Stimulated activated CD4-positive, alpha-beta T cell treated with anti-CD3 and anti-CD28 coated beads, Interleukin-4, amount 100 ng/mL, for 4 hours (primary cell): ENCODE data around the gene EBF3.

Source experiments
- DNase-seq, 2 experiments: peaks; one replicate each; pipeline ENCODE4 v3.0.0-alpha.2; 2020

Gene EBF3

DNA sequence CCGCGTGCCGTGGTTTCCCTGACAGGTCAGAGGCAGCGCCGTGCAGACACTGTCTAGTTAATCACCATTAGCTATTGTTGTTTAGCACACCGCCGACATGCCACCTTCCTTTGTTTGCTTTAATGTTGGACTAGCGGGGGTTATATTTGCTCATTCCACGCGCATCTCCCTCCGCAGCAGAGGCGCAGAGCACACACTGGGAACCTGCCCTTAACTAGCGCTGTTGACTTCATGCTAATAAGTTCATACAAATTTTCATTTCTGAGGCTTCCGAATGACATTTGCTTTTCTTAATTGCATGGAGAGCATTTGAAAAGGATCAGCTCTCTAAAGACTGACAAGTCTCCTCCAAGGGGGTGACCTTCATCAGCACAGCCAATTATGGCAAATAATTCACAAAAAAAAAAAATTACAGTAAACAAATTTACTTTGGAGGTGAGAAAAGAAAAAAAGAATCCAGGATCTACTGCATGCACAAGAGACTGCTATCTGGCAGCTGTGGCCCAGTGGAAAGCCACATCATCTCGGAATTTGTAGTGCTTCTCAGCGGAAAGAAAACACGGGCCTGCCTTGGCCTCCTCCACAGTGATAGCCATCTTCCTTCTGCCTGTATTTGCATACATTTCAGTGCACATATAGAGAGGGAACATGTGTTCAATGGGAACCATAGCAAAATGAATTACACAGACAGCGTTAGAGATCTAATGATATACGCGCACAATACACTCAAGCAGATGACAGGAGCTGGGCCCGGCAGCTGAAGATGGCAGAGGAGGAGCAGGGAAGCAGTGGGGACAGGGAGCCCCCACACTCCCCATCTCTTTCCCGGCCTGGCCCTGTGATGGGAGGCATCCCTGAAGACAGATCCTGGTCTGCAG is 94.2 kb downstream of the EBF3 start:
- no peak for DNase-seq

DNA sequence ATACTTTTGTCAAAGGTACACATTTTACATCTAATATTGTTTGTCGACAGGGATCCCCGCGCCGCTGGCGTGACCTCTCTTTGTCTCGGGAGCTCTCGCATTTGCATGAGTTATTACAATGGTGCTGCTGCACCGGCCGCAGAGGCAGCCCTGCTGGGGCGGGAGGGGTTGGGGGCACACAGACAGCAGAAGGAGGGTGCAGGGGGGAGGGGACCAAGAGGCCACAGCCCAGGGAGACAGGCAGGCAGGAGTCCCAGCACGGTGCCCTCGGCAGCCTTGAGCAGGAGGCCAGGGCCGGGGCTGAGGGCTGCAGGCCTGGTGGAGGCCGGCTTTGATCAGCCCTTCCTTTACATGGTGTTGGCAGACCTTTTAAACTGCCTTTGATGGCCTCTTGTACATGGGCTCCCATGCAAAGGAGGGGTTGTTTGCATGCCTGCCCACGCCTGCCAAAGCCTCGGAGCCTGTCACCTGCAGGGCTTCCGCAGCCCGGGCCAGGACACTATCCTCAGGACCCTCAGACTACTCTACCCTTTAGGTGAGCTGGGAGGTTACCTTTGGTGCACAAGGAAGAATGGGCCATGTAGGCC is 95.5 kb downstream of the EBF3 start:
- no peak for DNase-seq

DNA sequence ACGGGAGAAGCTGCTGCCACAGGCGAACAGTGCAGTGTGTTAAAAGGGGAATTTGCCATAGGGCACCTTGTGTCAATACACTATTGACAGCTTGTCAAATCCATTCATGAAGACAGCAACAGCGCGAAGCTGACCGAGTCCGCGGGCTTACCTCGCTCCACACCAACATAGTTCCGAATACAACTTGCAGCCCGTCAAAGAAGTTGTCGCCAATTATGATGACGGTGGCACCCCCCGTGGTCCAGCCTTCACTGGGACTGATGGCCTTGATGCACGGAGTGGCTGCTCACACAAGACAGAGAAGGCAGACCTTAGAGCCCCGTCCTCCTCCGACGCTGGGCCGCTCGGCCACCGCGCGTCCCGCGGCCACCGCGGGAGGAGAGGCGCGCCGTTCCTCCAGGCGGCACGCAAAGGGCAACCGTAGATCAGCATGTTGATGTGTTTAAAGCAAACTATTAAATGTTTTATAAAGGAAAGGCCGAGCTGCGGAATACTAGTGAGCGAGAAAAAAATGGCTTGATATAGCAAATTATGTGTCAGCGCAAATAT is 96.4 kb downstream of the EBF3 start:
- DNase-seq, result no peak

DNA sequence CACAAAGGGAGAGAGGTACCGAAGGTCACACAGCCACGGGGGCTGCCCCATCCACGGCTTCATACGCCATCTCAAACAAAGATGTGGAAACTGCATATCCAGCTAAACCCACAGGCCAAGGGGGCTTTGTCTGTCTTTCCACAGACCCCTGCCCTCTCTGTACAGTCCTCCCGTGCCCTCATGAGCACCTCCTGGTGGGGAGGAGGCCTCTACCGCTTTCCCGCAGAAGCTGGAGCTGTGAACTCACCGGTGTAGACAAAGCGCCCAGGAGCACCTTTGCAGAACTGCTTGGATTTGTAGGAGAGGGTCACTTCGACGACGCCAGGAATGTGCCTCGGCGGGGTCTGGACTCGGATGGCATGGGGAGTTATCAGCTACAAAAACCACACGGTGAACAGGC is 97.2 kb downstream of the EBF3 start:
- DNase-seq, result no peak

- no peak for DNase-seq
Observed at GRCh38 chr10:129865960-129866359, 98.1 kb downstream of the EBF3 start.

DNA sequence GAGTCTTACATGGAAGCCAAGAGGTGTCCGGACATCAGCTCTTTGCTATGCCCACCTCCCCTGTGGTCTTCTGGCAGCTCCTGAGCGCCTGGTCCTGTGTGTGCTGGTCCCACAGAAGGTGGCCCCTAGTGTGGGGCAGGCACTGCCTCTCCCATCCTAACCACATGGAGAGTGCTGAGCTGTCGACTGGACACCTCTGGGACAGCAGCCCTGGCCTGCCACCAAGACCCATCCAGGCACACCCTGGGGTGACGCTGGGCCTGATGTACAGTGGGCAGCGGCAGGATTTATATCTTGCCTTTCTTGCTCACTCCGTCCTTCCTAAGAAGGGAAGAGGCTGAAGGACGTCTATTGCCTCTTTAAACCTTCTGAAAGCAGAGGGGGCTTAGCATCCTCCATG is 98.7 kb downstream of the EBF3 start:
- DNase-seq, result no peak

DNA sequence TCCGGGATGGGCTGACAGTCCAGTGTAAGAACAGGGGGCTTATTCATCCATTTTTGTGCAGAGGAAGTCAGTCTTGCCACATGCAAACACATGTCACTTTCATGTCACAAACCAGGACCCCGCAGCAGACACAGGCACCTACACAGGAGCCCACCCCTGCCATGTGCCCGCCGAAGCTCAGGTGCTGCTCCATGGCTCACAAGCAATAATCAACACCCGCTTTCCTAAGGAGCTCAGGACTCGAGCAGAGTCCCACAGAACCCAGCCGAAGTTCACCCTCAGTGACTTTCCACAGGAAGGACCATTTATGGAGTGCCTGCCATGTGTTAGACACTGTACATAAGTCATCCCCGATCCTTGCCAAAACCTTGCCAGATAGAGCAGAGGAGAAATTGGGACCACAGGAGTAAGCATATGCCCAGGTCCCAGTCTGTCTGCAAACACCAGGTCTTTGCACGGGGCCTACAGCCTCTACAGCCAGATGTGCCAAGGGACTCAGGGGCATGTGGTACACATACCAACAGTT is 99.4 kb downstream of the EBF3 start:
- DNase-seq, result no peak

DNA sequence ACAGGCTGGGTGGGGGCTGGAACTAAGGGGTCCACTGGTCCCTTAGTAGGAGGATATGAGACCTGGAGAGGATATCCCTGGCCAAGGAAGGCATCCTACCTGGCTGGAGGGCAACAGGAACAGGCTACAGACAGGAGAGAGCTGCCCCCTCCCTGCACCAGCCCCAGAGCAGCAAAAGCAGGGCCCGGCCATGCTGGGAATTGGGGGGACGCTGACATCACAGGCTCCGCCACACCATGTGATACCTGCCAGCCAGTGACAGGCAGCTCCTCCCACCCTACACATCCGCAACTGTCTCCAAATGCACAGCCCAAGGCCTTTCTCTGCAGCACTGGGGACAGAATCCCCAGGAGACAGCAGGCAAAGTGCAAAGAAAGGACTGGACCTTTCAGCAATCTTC is 100.0 kb downstream of the EBF3 start:
- DNase-seq, result no peak

DNA sequence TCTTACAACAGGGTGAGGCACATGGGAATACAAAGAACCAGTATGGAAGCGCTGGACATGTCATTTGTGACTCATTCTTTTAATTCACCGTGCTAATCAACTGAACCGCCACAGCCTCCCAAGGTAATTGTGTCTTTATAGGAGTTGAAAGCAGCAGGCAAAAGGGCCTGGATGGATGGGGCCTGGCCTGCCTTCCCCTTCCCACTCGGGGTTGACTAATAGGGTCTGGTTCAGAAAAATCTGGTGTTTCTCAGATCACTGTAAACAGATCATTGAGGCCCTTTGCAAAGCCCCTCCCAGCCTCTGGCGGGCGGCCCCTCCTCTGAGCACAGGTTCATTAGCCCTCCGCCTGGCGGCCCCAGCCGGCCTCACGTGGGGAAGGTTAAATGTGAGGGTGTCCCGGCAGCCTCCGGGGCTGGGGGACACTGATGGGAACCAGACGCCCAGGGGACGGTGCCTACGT is 100.8 kb downstream of the EBF3 start:
- DNase-seq, result no peak

DNA sequence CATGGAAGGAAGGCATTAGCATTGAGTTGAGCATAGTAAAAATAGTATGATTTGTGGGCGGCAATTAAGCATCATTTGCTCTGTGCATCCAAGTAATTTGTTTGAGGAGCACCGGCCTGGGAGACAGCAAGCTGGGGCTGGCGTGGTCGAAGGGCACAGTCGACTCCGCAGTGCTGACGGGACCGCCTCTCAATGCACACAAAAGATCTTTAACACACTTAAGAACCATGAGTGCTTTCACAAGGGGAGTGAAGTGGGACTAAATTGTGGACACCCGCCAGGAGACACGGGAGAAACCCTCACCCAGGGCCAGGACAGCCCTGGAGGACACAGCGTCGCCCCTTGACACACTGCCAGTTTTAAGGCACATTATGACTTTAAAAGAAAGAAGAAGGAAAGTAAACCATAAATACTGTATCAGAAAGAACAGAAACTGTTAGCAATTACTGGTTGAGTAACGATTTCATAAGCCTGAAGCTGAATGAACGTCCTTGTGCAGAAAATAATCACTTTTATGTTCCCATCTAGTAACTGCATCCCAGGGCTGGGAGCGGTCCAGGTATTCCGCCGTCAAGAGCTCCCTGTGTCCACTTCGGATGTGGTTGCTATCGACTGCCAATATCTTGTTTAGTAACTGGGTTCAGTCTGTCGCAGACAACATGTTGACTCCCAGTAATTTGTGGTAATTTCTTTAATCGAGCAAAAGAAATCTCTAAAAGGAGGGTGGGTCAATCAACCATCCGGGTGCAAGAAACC is 102.1 kb downstream of the EBF3 start:
- no peak for DNase-seq

DNA sequence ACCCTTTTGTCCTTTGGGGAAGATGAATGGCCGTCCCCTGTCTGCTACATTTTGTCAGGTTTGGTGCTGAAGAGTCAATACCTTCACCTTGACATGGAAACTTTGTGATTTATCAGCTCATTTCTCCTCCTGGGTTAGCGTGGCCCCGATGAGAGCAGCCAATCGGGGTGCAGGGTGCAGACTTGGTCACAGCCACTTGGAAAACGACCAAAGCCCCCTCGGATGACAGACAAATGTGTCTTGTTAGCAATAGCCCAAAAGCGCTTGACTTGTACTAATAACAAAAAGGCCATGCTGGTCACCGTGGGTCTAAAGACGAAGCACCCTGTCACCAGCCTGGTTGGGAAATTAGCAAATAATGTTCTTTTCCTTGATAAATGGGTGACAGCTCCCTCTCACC is 103.7 kb downstream of the EBF3 start:
- no peak for DNase-seq

- DNase-seq, result no peak
Observed at GRCh38 chr10:129859536-129859935, 104.5 kb downstream of the EBF3 start.

DNA sequence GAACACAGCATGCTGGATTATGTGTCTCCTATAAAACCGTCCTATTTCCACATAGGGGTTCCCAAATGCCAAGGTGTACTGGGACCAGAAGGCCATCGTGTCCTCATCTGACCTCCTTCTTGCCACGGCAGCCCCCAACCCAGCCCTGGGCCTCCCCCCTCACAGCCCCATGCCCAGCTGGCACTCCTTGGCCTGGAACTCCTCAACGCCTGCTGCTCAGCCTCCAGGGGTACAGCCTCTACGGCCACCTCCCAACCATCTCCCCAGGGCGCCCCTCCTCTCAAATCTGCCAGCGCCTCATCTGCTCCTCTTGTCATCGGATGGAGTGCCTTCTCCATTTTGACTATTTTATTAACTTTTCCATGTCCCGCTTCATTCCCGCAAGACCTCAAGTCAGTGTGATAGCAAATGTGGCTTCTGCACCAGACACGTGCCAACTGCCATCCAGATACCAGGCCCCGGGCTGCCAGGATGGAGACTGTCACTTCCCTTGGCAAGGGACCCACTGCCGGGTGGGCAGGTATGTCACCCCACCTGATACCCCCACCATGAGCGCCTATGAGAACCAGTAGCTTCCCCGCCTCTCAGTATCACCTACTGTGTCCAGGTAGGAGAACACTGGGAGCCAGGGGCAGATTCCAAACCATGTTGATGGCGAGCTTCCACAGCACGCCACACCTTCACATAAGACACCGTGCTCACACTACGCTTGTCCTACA is 106.7 kb downstream of the EBF3 start:
- no peak for DNase-seq

DNA sequence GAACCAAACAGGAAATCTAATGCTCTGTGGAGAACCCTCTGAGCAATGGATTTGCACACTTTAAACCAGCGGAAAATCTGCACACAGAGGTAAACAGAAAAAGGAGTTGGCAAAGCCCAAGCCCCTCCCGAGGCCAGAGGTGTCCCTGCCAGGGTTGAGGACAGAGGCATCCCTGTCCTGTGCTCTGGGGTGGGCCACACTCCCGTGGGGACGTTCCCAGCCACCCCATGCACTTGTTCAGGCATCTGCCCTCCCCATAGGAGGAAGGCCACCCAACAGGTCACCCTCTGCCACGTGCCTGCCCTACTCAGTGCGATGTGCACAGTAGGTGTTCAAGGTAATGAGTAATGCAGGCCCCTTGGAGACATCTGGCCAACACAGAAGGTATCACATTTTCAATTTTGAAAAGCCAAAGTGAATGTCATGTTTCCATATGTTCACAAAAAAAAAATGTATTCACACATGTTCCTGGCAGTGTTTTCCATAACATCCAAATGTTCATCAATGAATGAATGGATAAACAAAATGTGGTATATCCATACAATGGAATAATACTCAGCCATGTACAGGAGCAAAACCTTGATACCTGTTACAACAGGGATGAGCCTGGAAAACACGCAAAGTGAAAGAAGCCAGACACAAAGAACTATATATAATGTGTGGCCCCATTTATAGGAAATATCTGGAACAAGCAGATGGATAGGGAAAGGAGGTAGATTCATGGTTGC is 108.1 kb downstream of the EBF3 start:
- DNase-seq, result no peak

- DNase-seq, result no peak
Observed at GRCh38 chr10:129854796-129855705, 109.0 kb downstream of the EBF3 start.

- DNase-seq, result no peak
Observed at GRCh38 chr10:129854158-129854557, 109.9 kb downstream of the EBF3 start.

DNA sequence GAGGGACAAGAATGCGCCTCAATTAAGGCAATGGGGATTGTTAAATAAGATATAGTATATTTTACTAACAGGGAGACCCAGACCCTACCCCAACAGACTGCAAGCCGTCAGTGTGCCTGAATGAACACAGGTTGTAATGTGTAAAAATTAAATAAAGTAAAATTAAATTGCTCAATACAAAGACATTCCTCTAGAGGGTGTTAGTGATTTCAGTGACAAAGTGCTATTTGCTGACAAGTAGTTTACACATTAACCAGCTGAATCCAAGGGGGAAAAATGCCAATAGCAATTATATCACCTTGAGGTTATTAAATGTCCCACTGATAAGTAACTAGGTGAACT is 110.5 kb downstream of the EBF3 start:
- DNase-seq, result no peak

DNA sequence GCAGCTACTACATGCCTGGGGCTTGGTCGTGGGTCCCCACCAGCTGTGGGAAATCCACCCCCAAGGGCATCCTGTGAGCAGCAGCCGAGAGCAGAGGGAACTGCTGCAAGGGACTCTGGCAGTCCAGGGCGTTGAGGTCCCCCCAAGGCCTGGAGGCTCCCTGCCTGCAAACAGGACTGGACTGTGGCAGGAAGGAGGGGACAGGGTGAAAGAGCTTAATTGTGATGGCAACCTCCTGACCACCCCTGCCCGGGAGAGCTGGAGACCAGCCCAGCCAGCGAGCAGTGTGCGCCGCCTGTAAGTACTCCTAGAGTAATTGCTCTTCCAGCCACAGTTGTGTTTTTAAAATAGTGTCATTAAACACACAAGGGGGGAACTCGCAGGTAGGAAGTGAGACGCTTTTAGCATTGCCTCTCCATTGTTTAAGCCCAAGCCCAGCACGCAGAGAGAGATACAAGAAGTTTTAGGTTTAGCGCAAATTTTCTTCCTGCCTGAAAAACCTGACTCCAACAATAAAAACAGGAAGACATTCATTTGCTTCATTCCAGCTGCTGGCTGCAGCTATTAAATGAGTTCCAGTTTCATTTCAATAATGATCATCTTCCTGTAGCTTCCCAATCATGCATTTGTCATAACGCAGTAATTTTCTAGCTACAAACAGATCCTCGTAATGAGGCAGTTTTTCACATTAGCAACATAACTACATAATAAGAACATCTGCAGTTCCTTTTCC is 111.1 kb downstream of the EBF3 start:
- DNase-seq, result no peak

- no peak for DNase-seq
Observed at GRCh38 chr10:129851941-129852640, 112.0 kb downstream of the EBF3 start.
